HG03460 (cell line): ENCODE data around the gene FHIT.

ENCODE experiments used
- ATAC-seq: cut with Tn5 transposase; IDR thresholded peaks from one replicate; pipeline ENCODE4 v1.9.1; 2021; ENCODE audit not compliant: unreplicated experiment

Gene FHIT

GRCh38 chr3:60154011-60154410 is 1097.2 kb downstream of the FHIT start:
- no peak for ATAC-seq

DNA sequence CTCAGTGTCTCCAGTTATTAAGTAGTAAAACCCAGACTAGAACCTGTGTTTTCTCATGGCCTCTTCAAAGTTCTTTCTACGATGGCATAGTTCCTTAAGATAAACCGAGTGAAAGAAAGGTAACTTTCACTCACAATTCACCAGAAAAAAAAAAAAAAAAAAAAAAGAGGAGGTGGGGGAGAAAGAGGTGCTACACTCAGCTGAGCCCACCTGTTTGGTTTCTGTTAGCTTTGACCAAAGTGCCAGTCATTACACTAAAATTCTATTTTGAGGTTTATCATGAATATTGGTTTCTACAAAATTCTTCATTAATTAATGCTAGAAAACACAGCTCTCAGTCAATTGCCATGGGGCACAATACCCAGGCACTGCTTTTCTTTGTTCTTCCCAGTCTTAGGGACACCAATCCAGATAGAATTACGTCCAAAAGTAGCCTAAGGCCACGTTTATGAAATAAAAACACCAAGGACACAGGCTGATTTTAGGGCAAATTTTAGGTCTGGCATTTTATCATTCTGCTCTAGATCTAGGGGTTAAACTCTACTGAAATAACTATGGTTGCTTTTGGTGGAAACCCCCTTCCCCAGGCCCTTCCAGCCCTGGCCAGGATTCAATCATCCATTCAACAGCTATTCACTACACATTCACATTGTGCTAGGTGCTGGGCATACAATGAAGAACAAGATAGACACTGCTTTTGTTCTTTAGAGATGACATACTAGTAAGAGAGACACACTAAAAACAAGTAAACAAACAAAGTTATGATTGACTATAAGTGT is 1097.8 kb downstream of the FHIT start:
- ATAC-seq: no peak

DNA sequence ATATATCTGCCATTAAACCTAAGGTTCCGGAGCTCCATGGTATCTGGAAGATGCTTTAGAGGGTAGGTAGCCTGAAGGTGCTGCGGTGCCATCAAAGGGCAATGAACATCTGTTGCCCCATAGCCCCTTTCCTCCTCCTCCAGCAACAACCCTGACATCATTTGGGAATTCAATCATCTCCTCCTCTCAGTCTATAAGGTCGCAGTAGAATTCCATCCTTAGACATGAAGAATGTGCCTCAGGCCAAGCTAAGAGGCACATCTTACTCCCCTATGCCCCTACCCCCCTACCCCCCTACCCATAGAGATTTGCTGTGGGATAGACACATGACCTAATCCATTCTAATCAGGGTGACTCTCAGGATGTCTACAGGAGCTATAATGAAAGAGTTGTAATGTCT is 1101.8 kb downstream of the FHIT start:
- no peak for ATAC-seq

DNA sequence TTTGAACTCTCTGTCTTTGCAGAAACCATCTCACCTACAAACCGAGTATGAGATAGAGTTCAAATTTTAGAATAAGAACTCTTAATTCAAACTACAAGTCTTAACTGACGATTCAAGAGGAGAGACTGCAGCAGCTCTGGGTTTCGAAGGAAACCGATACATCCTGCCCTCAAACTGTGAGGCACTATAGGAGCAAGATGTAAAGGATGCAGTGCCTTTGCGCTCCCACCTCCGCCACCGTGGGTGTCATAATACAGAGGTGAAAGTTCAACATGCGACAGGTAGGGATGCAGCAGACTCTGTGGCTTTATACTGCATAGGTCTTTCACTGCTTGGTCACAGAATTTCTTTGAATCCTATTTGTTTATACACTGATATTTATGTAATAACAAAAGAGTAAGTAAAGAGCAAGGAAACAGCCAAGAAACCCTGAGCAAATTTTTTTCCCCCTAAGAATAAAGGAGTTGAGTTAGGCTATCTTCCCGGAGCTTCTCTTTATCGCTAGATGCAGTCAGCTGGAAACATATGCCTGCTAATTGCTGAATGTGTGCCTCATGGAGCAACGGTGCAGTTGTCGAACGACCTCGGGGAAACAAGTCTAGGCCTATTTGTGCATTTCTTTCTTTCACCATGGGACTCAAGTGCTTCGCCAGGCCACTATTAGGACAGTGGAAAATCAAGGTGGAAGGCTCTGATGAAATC is 1103.9 kb downstream of the FHIT start:
- ATAC-seq: no peak

- no peak for ATAC-seq
Observed at GRCh38 chr3:60146121-60146520, 1105.1 kb downstream of the FHIT start.

DNA sequence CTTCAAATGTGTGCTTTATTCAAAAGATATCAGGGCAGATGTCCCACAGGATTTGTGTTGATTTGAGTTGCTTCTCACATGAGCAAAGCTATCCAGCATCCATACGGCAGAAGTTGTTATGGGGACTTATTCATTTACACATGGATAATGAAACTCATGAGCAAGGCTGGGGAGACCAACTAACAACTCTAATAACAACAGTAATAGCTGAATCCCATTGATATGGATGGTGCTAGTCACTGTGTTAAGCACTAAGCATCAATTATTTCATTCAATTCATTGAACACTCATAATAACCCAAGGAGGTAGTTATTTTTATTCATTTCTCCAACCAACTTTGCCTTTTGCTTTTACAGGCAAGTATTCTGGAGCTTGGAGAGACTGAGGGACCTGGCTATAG is 1107.2 kb downstream of the FHIT start:
- ATAC-seq: no peak

DNA sequence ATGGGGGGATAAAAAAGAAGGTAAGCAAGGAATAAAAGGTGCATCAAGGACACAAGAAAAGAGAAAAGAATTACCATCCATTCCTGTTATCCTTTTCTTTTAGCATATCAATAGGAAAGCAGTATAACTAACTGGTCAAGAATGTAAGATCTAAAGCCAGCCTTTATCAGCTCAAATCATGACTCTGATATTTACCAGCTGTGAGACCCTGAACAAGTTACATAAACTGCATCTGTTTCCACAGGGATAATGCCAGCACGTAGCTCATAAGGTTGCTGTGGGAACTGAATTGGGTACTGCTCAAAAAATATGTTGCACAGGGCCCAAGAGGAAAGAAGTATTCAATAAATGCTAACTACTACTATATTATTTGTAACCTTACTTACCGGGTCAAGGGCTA is 1109.2 kb downstream of the FHIT start:
- ATAC-seq: no peak

- no peak for ATAC-seq
Observed at GRCh38 chr3:60140160-60140559, 1111.1 kb downstream of the FHIT start.

DNA sequence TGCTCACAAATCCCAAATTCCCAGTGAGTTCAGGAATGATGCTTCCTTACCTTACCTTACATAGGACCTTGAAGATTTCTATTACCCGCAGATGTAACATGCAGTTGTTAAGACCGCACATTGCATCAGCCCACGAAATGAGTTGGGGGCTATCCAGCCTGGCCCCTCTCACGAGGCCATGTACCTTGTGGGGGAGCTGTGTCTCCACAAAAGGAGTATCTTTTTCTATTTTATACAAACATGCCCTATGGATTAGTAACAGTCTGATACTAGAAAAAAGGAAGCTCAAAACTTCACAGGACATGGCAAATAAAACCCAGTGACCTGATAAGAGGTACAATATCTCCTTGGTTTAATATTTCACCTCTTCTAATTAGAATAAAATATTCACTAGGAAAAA is 1114.7 kb downstream of the FHIT start:
- ATAC-seq: no peak

DNA sequence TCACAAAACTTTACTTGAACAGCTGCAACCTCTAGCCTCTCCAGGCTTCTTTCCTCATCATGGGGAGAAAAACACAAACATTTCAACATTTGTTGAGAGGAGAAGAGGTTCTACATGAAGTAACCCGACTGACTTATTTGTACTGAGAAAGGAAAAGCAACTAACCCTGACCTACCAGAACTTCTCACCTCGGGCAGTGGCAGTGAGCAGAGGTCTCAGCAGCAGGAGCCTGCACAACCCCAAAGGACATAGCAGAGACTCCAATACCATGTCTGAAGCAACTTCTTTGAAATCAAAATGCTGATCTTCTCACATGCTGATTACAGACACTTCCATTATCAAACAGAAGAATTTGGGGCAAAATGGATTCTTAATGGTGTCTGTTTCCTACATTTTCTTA is 1115.8 kb downstream of the FHIT start:
- no peak for ATAC-seq

GRCh38 chr3:60133269-60134162 is 1117.7 kb downstream of the FHIT start:
- no peak for ATAC-seq

DNA sequence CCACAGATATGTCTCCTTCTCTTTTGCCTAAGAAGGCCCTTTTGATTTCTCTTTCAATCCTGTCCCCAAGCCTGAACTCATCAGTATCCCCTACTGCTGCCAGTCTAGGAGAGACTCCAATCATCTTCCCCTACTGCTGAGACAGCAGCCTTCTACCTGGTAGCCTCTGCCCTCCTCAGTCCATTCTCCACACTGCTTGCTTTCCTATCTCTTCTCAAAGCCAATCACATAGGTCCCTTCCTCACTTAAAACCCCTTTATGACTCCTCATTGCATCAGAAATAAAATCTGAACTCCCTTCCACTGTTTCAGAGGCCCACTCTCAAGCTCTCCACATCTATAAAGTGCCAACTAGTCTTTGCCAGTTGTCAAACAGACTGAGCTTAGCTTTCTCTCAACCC is 1119.6 kb downstream of the FHIT start:
- no peak for ATAC-seq

- ATAC-seq: no peak
Observed at GRCh38 chr3:60126511-60127304, 1124.5 kb downstream of the FHIT start.

DNA sequence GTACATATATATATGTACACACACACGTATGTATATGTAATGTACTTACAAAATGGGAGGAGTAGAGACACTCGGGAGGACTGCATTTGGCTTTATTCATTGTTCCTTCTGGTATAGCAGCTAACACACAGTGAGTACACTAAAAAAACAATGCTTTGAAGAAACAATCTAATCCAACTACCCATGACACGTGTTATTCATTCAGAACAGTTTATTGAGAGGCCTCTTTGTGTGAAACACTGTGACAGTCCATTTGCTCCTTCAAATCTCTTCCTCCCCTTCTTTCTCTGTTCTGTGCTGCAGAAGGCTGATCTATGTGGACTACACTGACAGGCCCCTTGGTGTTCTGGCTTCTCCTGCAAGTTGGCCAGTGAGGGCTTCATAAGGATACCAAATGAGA is 1125.6 kb downstream of the FHIT start:
- ATAC-seq: no peak

- no peak for ATAC-seq
Observed at GRCh38 chr3:60120245-60120644, 1131.0 kb downstream of the FHIT start.

GRCh38 chr3:60114191-60114590 is 1137.1 kb downstream of the FHIT start:
- no peak for ATAC-seq

GRCh38 chr3:60107275-60107674 is 1144.0 kb downstream of the FHIT start:
- ATAC-seq: no peak

DNA sequence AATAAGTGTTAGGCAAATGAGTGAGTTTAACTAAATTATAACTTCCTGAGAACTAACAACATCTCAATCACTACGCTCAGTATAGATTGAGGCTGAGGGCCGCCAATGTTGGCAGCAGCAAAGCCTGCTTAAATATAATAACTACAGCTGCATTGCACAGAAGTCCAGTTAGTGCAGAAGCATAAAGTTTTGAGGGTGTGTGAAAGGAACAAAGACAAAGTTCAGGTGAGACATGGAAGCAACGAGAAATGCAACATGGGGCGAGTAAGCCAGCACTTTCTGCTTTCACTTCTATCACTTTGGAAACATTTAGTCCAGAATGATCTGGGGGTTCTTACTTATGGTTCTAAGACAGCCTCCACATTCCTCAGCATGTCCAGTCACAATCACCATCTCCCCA is 1149.1 kb downstream of the FHIT start:
- ATAC-seq: no peak

- ATAC-seq: no peak
Observed at GRCh38 chr3:60101621-60102020, 1149.6 kb downstream of the FHIT start.

GRCh38 chr3:60096403-60096802 is 1154.8 kb downstream of the FHIT start:
- no peak for ATAC-seq

GRCh38 chr3:60095930-60096329 is 1155.3 kb downstream of the FHIT start:
- ATAC-seq: no peak
